Stimulated activated CD4-positive, alpha-beta T cell treated with anti-CD3 and anti-CD28 coated beads, Interleukin-1b, Interleukin-23, amount 100 ng/mL, for 24 hours (primary cell): ENCODE data around the gene RHD.
"Not testable (repeated sequence)": the region's sequence is repeated elsewhere in the genome, so short reads cannot be mapped to it uniquely, and the experiment has no call there.

ENCODE experiments used
- DNase-seq, 4 experiments: peaks; one replicate each; pipeline ENCODE4 v3.0.0-alpha.2; 2020; ENCODE audit warnings: low read depth in 4 of 4, low spot score in 1 of 4

RHD gene

GRCh38 chr1:25302330-25302729 lies 30.0 kb downstream of the RHD start:
- not testable (repeated sequence) for DNase-seq

GRCh38 chr1:25304936-25305335 lies 32.6 kb downstream of the RHD start:
- DNase-seq = not testable (repeated sequence)

GRCh38 chr1:25308168-25308567 lies 35.9 kb downstream of the RHD start:
- not testable (repeated sequence) for DNase-seq

- not testable (repeated sequence) for DNase-seq
These were observed 36.8 kb downstream of the RHD start for GRCh38 chr1:25309085-25309484.

- not testable (repeated sequence) for DNase-seq
These were observed 37.2 kb downstream of the RHD start for GRCh38 chr1:25309486-25309885.

- DNase-seq = not testable (repeated sequence)
These were observed 40.6 kb downstream of the RHD start for GRCh38 chr1:25312806-25313470.

- DNase-seq = not testable (repeated sequence)
These were observed 48.1 kb downstream of the RHD start for GRCh38 chr1:25320314-25320938.

GRCh38 chr1:25322127-25322526 lies 49.8 kb downstream of the RHD start:
- not testable (repeated sequence) for DNase-seq

- DNase-seq = not testable (repeated sequence)
These were observed 52.1 kb downstream of the RHD start for GRCh38 chr1:25324407-25324806.

GRCh38 chr1:25327864-25328790 lies 55.8 kb downstream of the RHD start:
- not testable (repeated sequence) for DNase-seq

GRCh38 chr1:25328791-25329185 lies 56.5 kb downstream of the RHD start:
- DNase-seq = not testable (repeated sequence)

GRCh38 chr1:25329336-25329735 lies 57.0 kb downstream of the RHD start:
- DNase-seq = not testable (repeated sequence)

- DNase-seq = not testable (repeated sequence)
These were observed 57.6 kb downstream of the RHD start for GRCh38 chr1:25329950-25330349.

GRCh38 chr1:25336922-25337354 lies 64.6 kb downstream of the RHD start:
- not testable (repeated sequence) for DNase-seq

GRCh38 chr1:25337483-25338187 lies 65.3 kb downstream of the RHD start:
- DNase-seq = peak in 1 of 4 experiments; percentile 4

GRCh38 chr1:25338188-25338981 lies 66.1 kb downstream of the RHD start, which contains the start of gene TMEM50A:
TMEM50A (plus strand) TSS chr1:25338334; CDS start chr1:25340487, 2,153 bp downstream.
- peak; percentile 62 to 81 (median 76) for DNase-seq

- DNase-seq = no peak
These were observed 66.7 kb downstream of the RHD start for GRCh38 chr1:25338986-25339385.

GRCh38 chr1:25341746-25342145 lies 69.4 kb downstream of the RHD start:
- DNase-seq = no peak

- DNase-seq = no peak
These were observed 70.5 kb downstream of the RHD start for GRCh38 chr1:25342846-25343245.

GRCh38 chr1:25343872-25344271 lies 71.6 kb downstream of the RHD start:
- no peak for DNase-seq
